Neural cell (in vitro differentiated cells): Measurements from ENCODE around the gene KMT5C. TPM values are rescaled to one million over a fixed set of nuclear protein-coding genes. Genes with fewer than 3 reads are reported as not detected.

Source experiments
- H2AFZ ChIP-seq: fragments of 200-600, 300-800 bp; sonication (generic), shearing (Covaris generic); 2 replicates; pipeline ENCODE4 v1.6.0; 2014; ENCODE audit warnings: low read depth, mild to moderate bottlenecking, antibody characterized with exemption, low read length, moderate library complexity
- H3F3A ChIP-seq: fragments of 200-600 bp; shearing (Covaris generic); 2 replicates; pipeline ENCODE4 v1.6.1; 2016; ENCODE audit warnings: mild to moderate bottlenecking, moderate library complexity, mixed read lengths, antibody characterized with exemption, low read length; ENCODE audit not compliant: insufficient read depth, poor library complexity, severe bottlenecking
- H3K27ac ChIP-seq: fragments of 200-600, 300-800 bp; sonication (generic), shearing (Covaris generic); 2 replicates; pipeline ENCODE4 v1.5.1; 2014; ENCODE audit warnings: mild to moderate bottlenecking, low read length, moderate library complexity
- H3K27me3 ChIP-seq: fragments of 300-800, 200-600 bp; sonication (generic), shearing (Covaris generic); 2 replicates; pipeline ENCODE4 v1.6.0; 2014; ENCODE audit warnings: mild to moderate bottlenecking, low read depth, low read length, moderate library complexity; ENCODE audit not compliant: insufficient read depth
- H3K36me3 ChIP-seq: fragments of 300-800, 200-600 bp; sonication (generic), shearing (Covaris generic); 2 replicates; pipeline ENCODE4 v1.5.1; 2014; ENCODE audit warnings: mild to moderate bottlenecking, antibody characterized with exemption, low read length, moderate library complexity; ENCODE audit not compliant: insufficient read depth
- H3K4me2 ChIP-seq: fragments of 300-800, 200-600 bp; sonication (generic), shearing (Covaris generic); 2 replicates; pipeline ENCODE4 v1.6.0; 2014; ENCODE audit warnings: mild to moderate bottlenecking, low read length
- H3K4me3 ChIP-seq: fragments of 300-800, 200-600 bp; sonication (generic), shearing (Covaris generic); 2 replicates; pipeline ENCODE4 v1.5.1; 2014; ENCODE audit warnings: mild to moderate bottlenecking, low read length, moderate library complexity
- H3K79me2 ChIP-seq: fragments of 200-600 bp; shearing (Covaris generic); replicated peaks from 2 replicates; pipeline ENCODE4 v1.6.0; 2014; ENCODE audit warnings: mild to moderate bottlenecking, low read length, moderate library complexity; ENCODE audit not compliant: insufficient read depth
- H3K9ac ChIP-seq: fragments of 300-800, 200-600 bp; sonication (generic), shearing (Covaris generic); 2 replicates; pipeline ENCODE4 v1.6.1; 2016; ENCODE audit warnings: mild to moderate bottlenecking, low read length, mixed read lengths
- H3K9me2 ChIP-seq: fragments of 200-600 bp; shearing (Covaris generic); 2 replicates; pipeline ENCODE4 v1.6.1; 2016; ENCODE audit warnings: mild to moderate bottlenecking, low read length, mixed read lengths; ENCODE audit not compliant: insufficient read depth
- H3K9me3 ChIP-seq: fragments of 200-600, 300-800 bp; sonication (generic), shearing (Covaris generic); 2 replicates; pipeline ENCODE4 v1.6.1; 2016; ENCODE audit warnings: mild to moderate bottlenecking, mixed run types, low read length, moderate library complexity, mixed read lengths
- H4K20me1 ChIP-seq: fragments of 200-600 bp; shearing (Covaris generic); 2 replicates; pipeline ENCODE4 v1.6.1; 2016; ENCODE audit warnings: mild to moderate bottlenecking, mixed run types; ENCODE audit not compliant: insufficient read depth
- CTCF ChIP-seq: fragments of 450-650 bp; IDR thresholded peaks from 2 replicates; pipeline ENCODE4 v1.5.1; 2014; ENCODE audit warnings: antibody characterized with exemption, mild to moderate bottlenecking, moderate library complexity; ENCODE audit not compliant: poor library complexity, severe bottlenecking
- EP300 ChIP-seq: fragments of 450-650 bp; conservative IDR thresholded peaks from 2 replicates; pipeline ENCODE4 v1.6.1; 2014; ENCODE audit warnings: antibody characterized with exemption, mild to moderate bottlenecking, moderate library complexity; ENCODE audit not compliant: poor library complexity, severe bottlenecking
- EZH2 ChIP-seq: fragments of 200-600, 300-800 bp; shearing (Covaris generic), sonication (generic); IDR thresholded peaks from 2 replicates; pipeline ENCODE4 v1.6.1; 2014; ENCODE audit warnings: antibody characterized with exemption, low read length, borderline replicate concordance, mild to moderate bottlenecking; ENCODE audit not compliant: insufficient read depth, poor library complexity, severe bottlenecking
- MXI1 ChIP-seq: fragments of 450-650 bp; conservative IDR thresholded peaks from 2 replicates; pipeline ENCODE4 v1.6.1; 2014; ENCODE audit warnings: antibody characterized with exemption, mild to moderate bottlenecking; ENCODE audit not compliant: poor library complexity, severe bottlenecking
- POLR2AphosphoS5 ChIP-seq: IDR thresholded peaks from 2 replicates; pipeline ENCODE4 v1.6.1; 2012
- RAD21 ChIP-seq: fragments of 450-650 bp; conservative IDR thresholded peaks from 2 replicates; pipeline ENCODE4 v1.6.1; 2014; ENCODE audit warnings: antibody characterized with exemption, mild to moderate bottlenecking, moderate library complexity
- REST ChIP-seq: IDR thresholded peaks from 2 replicates; pipeline ENCODE4 v1.6.1; 2012; ENCODE audit warnings: borderline replicate concordance
- SMC3 ChIP-seq: fragments of 450-650 bp; conservative IDR thresholded peaks from 2 replicates; pipeline ENCODE4 v1.6.1; 2014; ENCODE audit warnings: antibody characterized with exemption, mild to moderate bottlenecking, moderate library complexity; ENCODE audit not compliant: poor library complexity
- TAF1 ChIP-seq: IDR thresholded peaks from 2 replicates; pipeline ENCODE4 v1.6.1; 2012; ENCODE audit warnings: low read depth
- polyA plus RNA-seq: library from polyadenylated mRNA; depleted of rRNA; stranded (reverse); fragments of >200 nt; gene quantifications from 2 replicates; pipeline ENCODE4 v1.2.3, GENCODE V29; 2014

Gene KMT5C
- polyA plus RNA-seq, 1 donor from 2014 or later = 50.9 TPM

GRCh38 chr19:55354698-55355212 is 15.1 kb downstream of the KMT5C start, which contains the start of gene COX6B2:
TSS of gene COX6B2 (minus strand) at chr19:55354719. CDS start at chr19:55354521, 198 bp downstream.
- TF ChIP-seq POLR2AphosphoS5 (no peak), RAD21 (no peak), EZH2 (no peak), MXI1 (no peak), SMC3 (no peak), CTCF (no peak), TAF1 (no peak), REST (no peak), EP300 (no peak)
- Histone ChIP-seq H2AFZ (no peak within 1 kb of the TSS), H3K36me3 (no peaks in the 10 kb centered on the region), H3K27me3 (peaks cover 54% of the 10 kb centered on the region), H3F3A (no peaks in the 10 kb centered on the region), H3K4me2 (peak within 1 kb of the TSS; percentile 81), H4K20me1 (no peaks in the 10 kb centered on the region), H3K9me2 (no peaks in the 10 kb centered on the region), H3K9ac (peak within 1 kb of the TSS; percentile 41), H3K4me3 (peak within 1 kb of the TSS; percentile 71), H3K9me3 (no peaks in the 10 kb centered on the region), H3K79me2 (no peaks in the 10 kb centered on the region), H3K27ac (no peak within 1 kb of the TSS)

GRCh38 chr19:55355213-55355821 is 15.6 kb downstream of the KMT5C start:
- Histone ChIP-seq H3K4me2 (no peak overlapping the region), H3K9ac (no peak overlapping the region), H4K20me1 (no peaks in the 10 kb centered on the region), H2AFZ (no peak overlapping the region), H3K27me3 (peaks cover 54% of the 10 kb centered on the region), H3F3A (no peaks in the 10 kb centered on the region), H3K27ac (no peak overlapping the region), H3K36me3 (no peaks in the 10 kb centered on the region), H3K79me2 (no peaks in the 10 kb centered on the region), H3K9me2 (no peaks in the 10 kb centered on the region), H3K4me3 (no peak overlapping the region), H3K9me3 (no peaks in the 10 kb centered on the region)
- TF ChIP-seq MXI1 (no peak), CTCF (no peak), POLR2AphosphoS5 (no peak), REST (no peak), SMC3 (no peak), TAF1 (no peak), RAD21 (no peak), EZH2 (no peak), EP300 (no peak)
